Psoas muscle (tissue), 8 donors: ENCODE results near the gene RPL38. TPM values are rescaled to one million over a fixed set of nuclear protein-coding genes. Genes with fewer than 3 reads are reported as not detected.

Experiments used
- ATAC-seq, 4 donors: fragments of 200-7000 bp; cut with Tn5 transposase; one replicate each; pipeline ENCODE4 v1.9.1; 2020; ENCODE audit warnings: moderate library complexity in 3 of 4, mild to moderate bottlenecking in 2 of 4
- DNase-seq, 2 donors: peaks; one replicate each; pipeline ENCODE4 v3.0.0-alpha.2; 2020
- H3K27ac ChIP-seq: fragments of 200-600 bp; one replicate; pipeline ENCODE4 v1.8.0; 2022
- H3K27me3 ChIP-seq, 3 donors: fragments of 200-600 bp in 1 of 3; one replicate each; pipeline versions ENCODE4 v1.6.1 to v1.8.0; 2013 to 2022; ENCODE audit warnings: low read length in 2 of 3, mild to moderate bottlenecking in 2 of 3, moderate library complexity in 1 of 3; ENCODE audit not compliant: insufficient read depth in 3 of 3
- H3K36me3 ChIP-seq, 2 donors: fragments of 200-600 bp in 1 of 2; one replicate each; pipeline versions ENCODE4 v1.6.1 to v1.8.0; 2013 to 2022; ENCODE audit warnings: low read depth in 1 of 2, mild to moderate bottlenecking in 1 of 2, moderate library complexity in 1 of 2; ENCODE audit not compliant: insufficient read depth in 1 of 2
- H3K4me1 ChIP-seq: fragments of 200-600 bp; one replicate; pipeline ENCODE4 v1.8.0; 2022
- H3K4me3 ChIP-seq: fragments of 200-600 bp; one replicate; pipeline ENCODE4 v1.8.0; 2022; ENCODE audit warnings: mild to moderate bottlenecking
- H3K9me3 ChIP-seq: fragments of 200-600 bp; one replicate; pipeline ENCODE4 v1.8.0; 2022
- WGBS, 3 donors: extraction: QIAGEN DNeasy Blood & Tissue Kit; methylation state at CpG; one replicate each; pipeline versions ENCODE4 v1.1.6 to v1.1.7; 2013; 5-methylcytosine and 5-hydroxymethylcytosine counted together
- intact Hi-C, 2 donors: fragments of 100-400 bp; cut with DNase I; formaldehyde crosslinking; loops; one replicate each; pipeline versions ENCODE4 v1.11.0 to v1.14.2; 2022
- polyA plus RNA-seq, 3 donors: library from polyadenylated mRNA; stranded (reverse); fragments of 200-250 nt; gene quantifications; one replicate each; pipeline ENCODE4 v1.2.3, GENCODE V29; 2013
- total RNA-seq, 4 donors: library from RNA; stranded (reverse); fragmentation: NEBNext Ultra II Directional in 2 of 4; extraction: Animal tissue kit (Norgen Biotek cat#: 25700) in 2 of 4; gene quantifications; one replicate each; pipeline versions ENCODE4 v1.2.1 to v1.2.4, GENCODE V29; 2021 to 2023
- TF ChIP-seq, protein P1 (sequence below): fragments of 200-600 bp; IDR thresholded peaks from one replicate; pipeline ENCODE4 v1.8.0; 2022; ENCODE audit warnings: antibody characterized with exemption
- donor health status: healthy with polysubstance abuse.
- donor health status: DM: no; HTN: no; CAD: no; lungs with moderate emphysema.
- donor health status: Bipolar disorder and iron deficiency.
- donor health status: healthy.
- donor health status: DM: yes; HTN: yes; CAD: no.
- donor health status: DM: no; HTN: no; CAD: no.
- donor health status: DM: no; HTN: no; CAD: no.
- donor health status: DM: yes; HTN: yes; CAD: no.

The RPL38 gene
- total and polyA plus RNA-seq, 7 donors = 1,032 to 1,956 (median 1,360) TPM

GRCh38 chr17:74226252-74226651 is 22.8 kb downstream of the RPL38 start:
- H3K27ac ChIP-seq = no peak overlapping the region
- H3K27me3 ChIP-seq = no peaks in the 10 kb centered on the region
- 67 to 76% (median 70%) methylated on average over 6 of the region's 6 CpGs for WGBS, 3 donors
- TF ChIP-seq, protein P1, sequence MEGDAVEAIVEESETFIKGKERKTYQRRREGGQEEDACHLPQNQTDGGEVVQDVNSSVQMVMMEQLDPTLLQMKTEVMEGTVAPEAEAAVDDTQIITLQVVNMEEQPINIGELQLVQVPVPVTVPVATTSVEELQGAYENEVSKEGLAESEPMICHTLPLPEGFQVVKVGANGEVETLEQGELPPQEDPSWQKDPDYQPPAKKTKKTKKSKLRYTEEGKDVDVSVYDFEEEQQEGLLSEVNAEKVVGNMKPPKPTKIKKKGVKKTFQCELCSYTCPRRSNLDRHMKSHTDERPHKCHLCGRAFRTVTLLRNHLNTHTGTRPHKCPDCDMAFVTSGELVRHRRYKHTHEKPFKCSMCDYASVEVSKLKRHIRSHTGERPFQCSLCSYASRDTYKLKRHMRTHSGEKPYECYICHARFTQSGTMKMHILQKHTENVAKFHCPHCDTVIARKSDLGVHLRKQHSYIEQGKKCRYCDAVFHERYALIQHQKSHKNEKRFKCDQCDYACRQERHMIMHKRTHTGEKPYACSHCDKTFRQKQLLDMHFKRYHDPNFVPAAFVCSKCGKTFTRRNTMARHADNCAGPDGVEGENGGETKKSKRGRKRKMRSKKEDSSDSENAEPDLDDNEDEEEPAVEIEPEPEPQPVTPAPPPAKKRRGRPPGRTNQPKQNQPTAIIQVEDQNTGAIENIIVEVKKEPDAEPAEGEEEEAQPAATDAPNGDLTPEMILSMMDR = no peak
- no peak overlapping the region for H3K4me3 ChIP-seq
- H3K4me1 ChIP-seq = no peaks in the 10 kb centered on the region
- intact Hi-C loops = no loop called here
- H3K36me3 ChIP-seq = peaks cover 0 to 41% of the 10 kb centered on the region in 2 donors
- H3K9me3 ChIP-seq = no peaks in the 10 kb centered on the region
- ATAC-seq (no peak), DNase-seq (no peak)

DNA sequence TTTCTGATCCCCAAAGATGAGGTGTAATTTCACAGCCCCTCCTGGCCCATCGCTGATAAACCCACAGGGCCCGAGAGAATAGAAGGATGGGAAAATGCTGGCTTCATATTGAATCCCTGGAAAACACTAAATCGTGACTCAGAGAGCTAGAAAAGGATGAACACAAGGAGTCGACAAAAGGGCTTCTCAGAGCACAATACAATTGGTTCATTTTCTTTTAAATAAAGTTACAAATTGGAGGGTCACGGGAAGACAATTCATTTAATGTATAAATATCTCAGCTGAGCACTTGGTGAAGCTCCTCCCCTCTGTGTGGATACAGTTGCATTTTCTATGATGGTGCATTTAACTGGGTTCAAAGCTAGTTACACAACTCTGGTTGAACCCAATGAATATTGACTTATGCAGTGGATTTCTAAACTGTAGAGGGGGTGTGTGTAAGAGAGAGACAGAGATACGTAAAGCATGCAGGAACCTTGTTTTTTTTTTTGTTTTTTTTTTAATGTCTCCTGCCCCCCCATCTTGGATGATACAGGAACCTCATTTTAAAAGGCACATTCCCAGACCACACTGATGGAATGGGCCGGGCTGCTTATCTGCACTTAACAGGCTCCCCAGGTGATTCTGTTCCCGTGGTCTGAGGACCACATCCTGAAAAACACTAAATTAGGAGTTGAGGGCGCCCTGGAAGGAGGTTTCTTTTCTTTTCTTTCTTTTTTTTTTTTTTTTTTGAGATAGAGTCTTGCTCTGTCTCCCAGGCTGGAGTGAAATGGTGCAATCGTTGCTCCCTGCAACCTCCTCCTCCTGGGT is 24.0 kb downstream of the RPL38 start:
- no peak overlapping the region for H3K27ac ChIP-seq
- H3K4me3 ChIP-seq = no peak overlapping the region
- no peaks in the 10 kb centered on the region for H3K9me3 ChIP-seq
- H3K27me3 ChIP-seq = no peaks in the 10 kb centered on the region
- WGBS, 3 donors = 79 to 84% (median 80%) methylated on average over 10 of the region's 10 CpGs
- intact Hi-C loops = no loop called here
- TF ChIP-seq, protein P1 = no peak
- peaks cover 0 to 50% of the 10 kb centered on the region in 2 donors for H3K36me3 ChIP-seq
- DNase-seq (no peak), ATAC-seq (no peak)
- no peaks in the 10 kb centered on the region for H3K4me1 ChIP-seq

DNA sequence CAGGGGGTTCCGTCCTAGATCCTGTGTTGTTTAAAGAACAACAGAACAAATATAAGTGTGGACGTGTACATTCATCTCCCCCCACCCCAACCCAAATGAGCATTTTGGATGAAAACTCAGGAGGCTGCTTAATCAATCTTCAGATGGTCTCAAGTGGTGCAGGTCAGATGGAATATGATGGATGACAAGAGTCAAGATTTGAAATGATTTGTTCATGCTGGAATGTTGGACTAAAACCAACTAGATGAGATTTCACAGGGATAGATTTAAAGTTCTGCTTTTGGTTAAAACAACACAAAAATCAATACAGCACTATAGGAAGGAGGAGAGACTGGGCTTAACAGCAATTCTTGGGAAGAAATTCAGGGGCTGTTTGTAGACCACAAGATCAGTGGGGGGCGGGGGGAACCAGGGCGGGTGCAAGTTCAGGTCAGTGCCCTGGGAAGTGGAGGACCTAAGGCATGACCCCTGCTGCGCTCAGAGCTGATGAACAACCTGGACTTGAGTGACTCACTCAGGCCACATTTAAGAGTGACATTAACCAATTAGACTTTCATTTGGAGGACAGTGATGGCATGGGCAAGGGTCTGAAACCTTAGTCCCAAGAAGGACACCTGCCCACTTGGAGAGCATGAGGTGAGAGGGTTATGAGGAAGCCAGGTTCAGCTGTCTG is 25.0 kb downstream of the RPL38 start:
- intact Hi-C loops = no loop called here
- H3K36me3 ChIP-seq = peaks cover 0 to 41% of the 10 kb centered on the region in 2 donors
- WGBS, 3 donors = 89 to 96% (median 93%) methylated on average over 5 of the region's 5 CpGs
- ATAC-seq (no peak), DNase-seq (no peak)
- no peaks in the 10 kb centered on the region for H3K9me3 ChIP-seq
- TF ChIP-seq, protein P1 = no peak
- no peaks in the 10 kb centered on the region for H3K27me3 ChIP-seq
- H3K27ac ChIP-seq = no peak overlapping the region
- H3K4me3 ChIP-seq = no peak overlapping the region
- no peaks in the 10 kb centered on the region for H3K4me1 ChIP-seq

GRCh38 chr17:74230896-74231295 is 27.4 kb downstream of the RPL38 start:
- peaks cover 0 to 30% of the 10 kb centered on the region in 2 donors for H3K36me3 ChIP-seq
- ATAC-seq (no peak), DNase-seq (no peak)
- H3K4me3 ChIP-seq = no peak overlapping the region
- peaks cover 11% of the 10 kb centered on the region for H3K4me1 ChIP-seq
- TF ChIP-seq, protein P1 = no peak
- no peaks in the 10 kb centered on the region for H3K9me3 ChIP-seq
- no peaks in the 10 kb centered on the region for H3K27me3 ChIP-seq
- intact Hi-C loops = no loop called here
- WGBS, 3 donors = 86 to 90% (median 88%) methylated on average over 16 of the region's 16 CpGs
- H3K27ac ChIP-seq = no peak overlapping the region
